ENCODE data around the gene LEFTY2.

The LEFTY2 gene

DNA sequence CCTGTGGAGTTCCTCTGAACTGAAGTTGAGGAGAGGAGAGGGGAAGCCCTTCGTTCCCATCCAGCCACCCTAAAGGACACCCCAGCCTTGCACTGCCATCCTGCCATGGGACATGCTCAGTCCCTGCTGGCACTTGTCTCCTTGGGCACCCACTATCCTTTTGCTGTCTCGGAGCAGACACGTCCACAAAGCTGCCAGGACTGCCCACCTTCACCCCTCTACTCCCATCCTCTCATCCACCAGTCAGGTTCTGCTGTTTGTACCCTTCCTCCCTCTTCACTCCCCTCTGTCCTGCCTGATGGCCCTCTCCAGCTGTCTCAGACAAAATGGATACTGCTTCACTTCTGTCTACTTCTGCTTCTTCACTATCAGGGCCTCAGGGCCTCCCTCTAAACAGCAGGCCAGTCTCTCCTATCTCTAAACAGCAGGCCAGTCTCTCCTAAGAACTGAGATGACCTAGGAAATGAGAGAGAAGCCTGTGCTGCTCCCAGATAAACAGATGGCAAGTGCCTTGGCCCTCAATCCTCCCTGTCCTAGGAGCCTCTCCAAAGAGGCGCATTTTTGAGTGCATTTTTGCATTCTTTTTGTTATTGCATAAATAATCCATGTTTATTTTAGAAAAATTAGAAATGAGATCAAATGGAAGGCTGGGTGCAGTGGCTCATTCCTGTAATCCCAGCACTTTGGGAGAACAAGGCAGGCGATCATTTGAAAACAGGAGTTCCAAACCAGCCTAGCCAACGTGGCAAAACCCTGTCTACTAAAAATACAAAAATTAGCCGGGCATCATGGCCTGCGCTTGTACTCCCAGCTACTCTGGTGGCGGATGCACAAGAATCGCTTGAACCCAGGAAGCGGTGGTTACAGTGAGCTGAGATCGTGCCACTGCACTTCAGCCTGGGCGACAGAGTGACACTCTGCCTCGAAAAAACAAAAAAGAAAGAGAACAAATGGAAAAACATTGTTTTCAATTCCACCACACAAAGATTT lies 12.5 kb downstream of the LEFTY2 start:
- DNase-seq: no peak

DNA sequence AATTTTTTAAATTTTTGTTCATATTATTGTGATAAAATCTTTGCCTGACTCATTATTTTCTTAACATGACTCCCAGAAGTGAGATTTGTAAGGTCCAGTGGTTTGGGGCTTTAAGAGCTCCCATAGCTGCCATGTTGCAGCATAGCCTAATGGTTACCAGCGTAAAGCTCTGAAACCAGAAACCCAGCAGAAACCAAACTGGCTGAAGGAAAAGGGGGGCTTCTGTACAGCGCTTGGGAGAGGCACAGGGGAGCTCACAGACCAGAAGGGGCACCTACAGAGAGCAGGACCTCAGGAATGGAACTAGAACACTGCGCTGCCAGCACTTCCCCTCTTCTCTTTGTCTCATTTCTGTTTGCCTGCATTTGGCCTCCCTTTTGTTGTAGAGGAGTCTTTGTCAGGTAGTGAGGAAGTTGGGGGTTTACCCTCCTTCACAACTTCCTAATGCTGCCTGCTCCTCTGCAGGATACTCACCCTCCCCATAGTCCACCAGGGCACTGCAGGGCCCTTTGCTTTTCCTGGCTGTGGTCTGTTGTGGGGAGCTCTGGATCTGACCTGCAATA lies 14.4 kb downstream of the LEFTY2 start:
- no peak for DNase-seq

DNA sequence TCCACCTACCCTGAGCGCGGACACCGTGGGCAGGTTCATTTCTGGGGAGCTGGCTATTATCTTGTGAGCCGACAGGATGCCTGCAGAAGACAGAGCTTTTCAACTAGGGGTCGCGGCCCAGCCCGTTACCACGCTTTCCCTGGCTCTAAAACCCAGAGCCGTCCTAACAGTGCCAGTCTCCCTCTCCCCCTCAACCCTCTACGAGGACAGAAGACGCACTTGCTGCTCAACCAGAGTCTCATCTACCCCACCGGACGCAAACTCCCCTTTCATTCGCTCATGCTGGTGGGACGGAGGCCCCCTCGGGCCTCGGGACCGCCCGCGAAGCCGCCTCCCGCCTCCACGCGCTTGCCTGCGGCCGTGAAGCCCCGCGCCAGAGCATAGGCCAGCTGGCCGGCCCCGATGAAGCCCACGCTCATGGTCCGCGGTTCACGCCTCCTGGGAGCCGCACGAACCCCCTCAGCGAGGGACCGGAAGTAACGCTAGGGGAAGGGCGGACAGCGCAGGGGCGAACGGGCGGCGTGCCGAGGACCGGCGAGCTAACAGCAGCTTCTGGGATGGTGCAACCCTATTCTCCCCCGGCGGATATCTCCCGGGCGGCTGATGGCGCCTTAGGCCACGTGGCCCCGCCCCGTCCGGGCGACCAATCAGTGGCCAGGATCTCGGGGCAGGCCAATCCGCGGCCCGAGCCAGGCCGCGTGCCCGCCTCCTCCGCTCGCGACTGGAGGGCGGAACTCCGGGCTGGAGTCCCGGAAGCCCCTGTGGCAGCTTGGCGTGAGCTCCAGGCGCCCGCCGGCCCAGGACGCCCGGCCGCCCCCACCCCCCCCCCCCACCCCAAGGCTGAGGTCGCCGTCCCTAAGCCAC lies 17.1 kb downstream of the LEFTY2 start, which contains the start of gene PYCR2:
TSS of gene PYCR2 (minus strand) at position 559 of the 864 bp plus-strand sequence. CDS start at position 419, 140 bp downstream.
- peak; percentile 97 for DNase-seq

DNA sequence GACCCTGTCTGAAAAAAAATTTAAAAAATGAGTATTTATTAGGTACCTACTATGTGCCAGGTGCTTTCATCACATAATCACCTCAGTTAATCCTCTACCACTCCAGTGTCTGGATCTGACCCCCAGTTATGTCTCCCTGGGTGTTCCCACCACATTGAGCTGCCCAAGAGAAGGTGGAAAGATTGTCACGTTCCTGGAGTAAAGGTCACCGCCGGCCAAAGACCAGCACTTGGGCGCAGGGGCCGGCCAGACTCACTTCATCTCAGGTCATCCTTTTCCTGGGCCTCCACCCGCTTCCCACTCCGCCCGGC lies 17.7 kb downstream of the LEFTY2 start:
- no peak for DNase-seq

DNA sequence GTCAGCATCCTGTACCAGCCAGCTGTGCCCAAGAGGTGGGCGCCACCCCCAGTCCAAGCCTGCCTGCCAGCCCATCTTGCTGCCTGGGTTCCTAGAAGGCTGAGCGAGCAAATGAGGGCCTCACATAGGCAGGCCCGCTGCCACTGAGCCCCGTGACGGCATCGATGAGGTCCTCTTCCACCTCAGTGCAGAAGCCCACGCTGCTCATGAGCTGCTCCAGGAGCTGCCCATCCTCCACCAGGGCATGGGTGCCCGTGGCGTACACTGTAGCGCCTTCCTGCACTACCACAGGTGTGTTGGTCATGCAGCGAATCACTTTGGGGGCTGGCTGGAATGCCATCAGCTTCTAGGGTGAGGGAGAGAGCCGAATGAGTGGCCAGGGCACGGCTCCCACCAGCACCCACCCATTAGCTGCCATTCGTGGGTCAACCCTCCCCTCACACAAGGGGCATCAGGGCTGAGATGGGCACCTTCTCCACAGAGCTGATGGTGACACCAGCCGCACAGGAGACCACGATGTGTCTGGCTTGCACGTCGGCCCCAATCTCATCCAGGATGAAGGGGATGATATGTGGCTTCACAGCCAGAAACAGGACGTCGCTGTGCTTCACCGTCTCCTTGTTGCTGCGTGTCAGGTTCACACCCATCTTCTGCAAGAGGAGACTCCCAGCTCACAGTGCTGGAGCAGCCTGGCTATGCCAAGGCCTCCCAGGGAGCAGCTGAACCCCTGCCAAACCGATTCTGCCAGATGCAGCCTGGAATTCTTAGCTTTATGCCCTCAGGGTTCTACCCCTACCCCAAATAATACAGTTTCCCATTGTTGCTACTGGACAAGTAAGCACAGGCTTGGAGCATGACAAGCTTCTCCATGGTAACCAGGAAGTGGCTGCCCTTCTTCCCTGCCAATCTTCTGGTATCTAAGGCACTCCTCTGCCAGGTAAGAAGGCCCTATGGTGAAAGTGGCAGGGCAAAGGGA lies 19.0 kb downstream of the LEFTY2 start:
- DNase-seq: no peak

DNA sequence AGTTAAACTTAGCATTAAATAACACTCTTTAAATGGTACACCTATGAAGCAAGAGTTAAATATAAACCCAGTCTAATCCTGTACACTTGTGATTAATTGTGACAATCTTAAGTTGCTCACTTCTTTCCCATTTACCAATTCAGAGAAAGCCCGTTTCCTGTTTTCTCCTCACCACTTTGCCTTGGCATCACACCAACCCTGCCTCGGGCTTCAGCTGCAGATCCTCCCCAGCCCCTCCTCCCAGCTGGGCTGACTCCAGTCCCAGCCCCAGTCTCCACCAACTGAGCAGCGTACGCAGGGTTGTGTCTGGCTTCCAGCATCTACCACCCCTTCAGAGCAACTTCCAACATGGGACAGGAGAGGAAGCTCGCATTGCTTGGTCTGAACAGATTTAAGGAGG lies 21.1 kb downstream of the LEFTY2 start:
- DNase-seq: peak; percentile 18

DNA sequence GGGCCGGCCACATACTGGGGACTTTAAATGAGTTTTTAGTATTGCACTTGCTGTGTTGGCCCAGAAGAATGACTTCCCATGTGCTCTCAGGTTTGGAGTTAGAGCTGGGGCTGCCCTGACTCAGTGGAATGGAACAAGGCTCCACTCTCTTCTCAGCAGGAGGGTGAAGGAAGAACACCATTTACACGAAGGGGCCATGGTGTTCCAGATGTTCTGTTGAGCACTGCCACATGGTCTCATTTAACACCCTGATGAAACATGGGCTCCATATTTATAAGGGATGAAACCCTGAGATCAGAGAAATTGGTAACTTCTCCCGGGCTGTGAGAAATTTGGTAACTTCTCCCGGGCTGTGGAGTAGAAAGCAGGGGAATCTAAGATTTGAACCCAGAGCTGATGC lies 22.7 kb downstream of the LEFTY2 start:
- DNase-seq: no peak

DNA sequence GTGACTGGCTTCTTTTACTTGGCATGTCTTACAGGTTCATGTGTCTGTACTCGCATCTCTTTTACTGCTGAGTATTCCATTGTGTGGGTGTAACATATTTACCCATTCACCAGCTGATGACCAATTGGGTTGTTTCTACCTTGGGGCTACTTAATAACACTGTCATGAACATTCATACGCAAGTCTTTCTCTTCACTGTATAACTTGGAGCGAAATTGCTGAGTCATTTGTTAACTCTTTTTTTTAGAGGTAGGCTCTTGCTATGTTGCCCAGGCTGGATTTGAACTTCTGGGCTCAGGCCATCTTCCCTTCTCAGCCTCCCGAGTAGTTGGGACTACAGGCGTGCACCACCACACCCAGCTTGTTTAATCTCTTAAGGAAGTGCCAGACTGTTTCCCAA lies 23.5 kb downstream of the LEFTY2 start:
- no peak for DNase-seq

DNA sequence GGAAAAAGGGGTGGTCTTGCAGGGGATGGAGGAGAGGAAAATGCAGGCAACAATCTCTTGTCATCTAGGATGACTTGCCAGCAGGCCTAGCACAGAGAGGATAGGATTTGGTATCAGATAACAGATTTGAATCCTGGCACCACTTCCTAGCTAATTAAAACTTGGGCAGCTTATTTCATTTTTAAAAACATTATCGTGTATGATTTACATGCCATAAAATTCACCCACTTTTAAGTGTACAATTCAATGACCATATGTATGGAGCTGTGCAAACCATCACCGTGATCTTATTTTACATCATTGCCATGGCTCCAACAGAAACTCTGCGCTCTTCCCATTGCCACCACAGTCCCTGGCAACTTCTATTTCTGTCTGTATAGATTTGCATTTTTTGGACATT lies 23.9 kb downstream of the LEFTY2 start:
- no peak for DNase-seq

DNA sequence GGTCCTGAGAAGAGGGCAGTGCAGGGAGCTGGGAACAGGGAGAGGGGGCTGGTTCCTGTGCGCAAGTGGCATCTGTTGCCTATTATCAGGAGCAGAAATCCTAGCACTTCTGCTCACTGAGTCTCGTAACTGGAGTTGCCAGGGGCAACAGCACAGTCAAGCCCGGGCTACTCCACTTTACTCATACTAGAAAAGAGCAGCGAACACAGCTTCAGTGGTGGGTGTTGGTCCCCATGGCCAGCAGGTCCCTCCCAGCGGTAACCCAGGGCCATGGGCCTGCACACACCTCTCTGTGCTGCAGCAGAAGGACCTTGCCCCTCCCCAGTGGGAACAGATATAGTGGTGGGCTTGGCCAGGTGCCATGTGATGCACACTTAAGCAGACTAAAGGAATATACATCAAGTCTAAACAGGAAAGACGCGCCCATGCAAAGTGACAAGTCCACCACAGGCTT lies 25.5 kb downstream of the LEFTY2 start:
- DNase-seq: peak; percentile 21

DNA sequence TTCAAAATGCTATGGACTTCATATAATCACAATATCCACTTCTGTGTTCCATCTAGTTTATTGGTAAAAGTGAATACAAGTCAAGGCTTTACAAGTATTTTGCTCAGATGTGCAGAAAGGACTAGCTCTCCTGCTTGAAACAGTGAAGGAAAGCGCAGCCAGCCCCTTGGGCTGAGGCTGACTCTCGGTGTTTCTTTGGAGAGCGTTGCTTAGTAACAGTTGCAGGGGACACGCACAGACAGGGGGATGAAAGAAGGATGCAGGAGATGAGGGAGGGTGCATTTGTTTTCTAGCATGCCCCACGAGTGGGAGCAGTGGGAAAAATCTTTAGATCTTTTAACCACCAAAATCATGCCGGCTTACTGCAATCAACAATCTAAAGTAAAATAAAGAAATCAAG lies 26.1 kb downstream of the LEFTY2 start:
- no peak for DNase-seq

DNA sequence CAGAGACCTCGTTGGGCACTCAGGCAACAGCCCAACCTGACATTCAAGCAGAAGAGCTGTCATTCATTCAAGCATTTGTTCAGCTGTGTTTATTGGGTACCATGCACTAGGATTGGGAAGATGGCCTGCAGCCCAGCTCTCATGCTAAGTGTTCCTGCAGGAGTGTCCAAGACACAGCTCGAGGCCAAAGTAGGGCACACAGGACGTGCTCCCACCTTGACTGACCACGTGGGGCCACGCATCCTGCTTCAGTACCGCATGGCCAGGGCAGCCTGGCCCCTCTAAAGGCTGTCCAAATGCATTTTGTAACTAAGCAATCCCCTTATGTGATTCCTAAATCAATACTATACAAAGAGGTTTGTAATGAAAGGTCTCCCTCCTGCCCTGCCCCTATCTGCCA lies 26.6 kb downstream of the LEFTY2 start:
- no peak for DNase-seq

DNA sequence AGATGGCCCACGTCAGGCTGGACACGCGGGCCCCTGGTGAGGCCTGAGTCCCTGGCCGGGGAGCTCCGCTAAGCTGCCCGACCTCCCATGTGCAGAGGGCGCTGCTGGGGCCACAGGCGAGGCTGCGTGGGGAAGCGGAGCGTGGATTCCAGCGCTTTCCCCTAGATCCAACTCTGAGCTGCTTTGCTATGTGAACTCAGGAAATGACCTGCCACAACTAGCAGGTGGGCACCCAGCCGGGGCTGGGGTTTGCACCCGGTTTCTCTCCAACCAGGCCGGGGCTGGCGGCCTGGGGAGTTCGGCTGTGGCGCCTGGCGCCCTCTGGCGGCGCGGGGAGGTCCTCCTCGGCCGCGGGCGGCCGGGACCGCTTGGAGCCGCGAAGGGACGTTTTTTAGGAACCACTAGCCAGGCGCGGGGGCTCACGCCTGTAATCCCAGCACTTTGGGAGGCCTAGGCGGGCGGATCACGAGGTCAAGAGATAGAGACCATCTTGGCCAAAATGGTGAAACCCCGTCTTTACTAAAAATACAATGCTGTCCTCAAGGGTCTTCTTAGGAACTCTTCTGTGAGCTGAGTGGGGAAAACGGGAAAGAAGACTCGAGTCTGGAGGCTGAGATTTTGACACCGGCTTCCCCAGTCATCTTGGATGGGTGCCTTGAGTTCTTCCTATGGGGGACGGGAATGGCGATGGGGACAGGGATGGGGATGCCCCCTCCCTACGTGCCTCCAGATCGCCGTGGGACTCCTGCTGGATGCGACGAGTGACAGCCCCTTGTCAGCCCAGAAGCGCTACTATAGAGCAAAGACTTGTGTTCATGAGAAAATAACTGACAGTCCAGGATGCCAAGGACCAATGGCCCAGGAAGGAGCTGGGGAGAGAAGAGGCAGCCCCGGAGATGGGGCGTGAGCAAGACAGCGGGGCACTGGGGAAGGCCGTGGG lies 29.6 kb downstream of the LEFTY2 start:
- DNase-seq: no peak

DNA sequence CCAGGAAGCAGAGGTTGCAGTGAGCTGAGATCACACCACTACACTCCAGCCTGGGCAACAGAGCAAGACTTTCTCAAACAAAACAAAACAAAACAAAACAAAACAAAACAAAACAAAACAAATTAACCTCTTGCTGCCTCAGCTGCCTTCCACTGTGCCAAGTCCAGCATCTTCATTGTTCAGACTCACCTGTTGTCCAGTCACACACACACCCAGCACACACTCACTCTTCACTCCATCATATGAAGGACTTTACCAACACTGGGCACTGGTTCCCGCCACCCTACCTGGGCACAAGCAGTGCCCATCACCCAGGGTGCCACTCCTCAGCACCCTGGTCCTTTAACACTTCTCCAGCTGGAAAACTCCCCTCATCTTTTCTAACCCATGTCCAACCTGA lies 31.5 kb downstream of the LEFTY2 start:
- no peak for DNase-seq

DNA sequence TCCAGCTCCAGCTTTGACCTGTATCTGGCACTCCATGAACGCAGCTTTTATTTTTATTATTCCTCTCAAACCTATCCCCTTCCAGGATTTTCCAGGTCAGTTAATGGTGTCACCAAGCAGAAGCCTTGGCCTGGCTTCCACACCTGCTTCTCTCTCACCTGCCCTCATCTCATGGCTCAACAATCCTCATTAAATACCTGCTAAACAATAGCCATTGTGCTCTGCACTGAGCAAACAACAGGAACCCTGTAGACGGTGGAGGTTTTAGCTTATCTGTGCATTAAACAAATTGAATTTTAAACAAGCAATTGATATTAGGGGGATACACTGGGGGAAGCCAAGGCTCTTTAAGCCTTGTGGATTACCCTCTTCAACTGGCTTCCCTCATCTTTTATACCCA lies 32.2 kb downstream of the LEFTY2 start:
- DNase-seq: no peak

DNA sequence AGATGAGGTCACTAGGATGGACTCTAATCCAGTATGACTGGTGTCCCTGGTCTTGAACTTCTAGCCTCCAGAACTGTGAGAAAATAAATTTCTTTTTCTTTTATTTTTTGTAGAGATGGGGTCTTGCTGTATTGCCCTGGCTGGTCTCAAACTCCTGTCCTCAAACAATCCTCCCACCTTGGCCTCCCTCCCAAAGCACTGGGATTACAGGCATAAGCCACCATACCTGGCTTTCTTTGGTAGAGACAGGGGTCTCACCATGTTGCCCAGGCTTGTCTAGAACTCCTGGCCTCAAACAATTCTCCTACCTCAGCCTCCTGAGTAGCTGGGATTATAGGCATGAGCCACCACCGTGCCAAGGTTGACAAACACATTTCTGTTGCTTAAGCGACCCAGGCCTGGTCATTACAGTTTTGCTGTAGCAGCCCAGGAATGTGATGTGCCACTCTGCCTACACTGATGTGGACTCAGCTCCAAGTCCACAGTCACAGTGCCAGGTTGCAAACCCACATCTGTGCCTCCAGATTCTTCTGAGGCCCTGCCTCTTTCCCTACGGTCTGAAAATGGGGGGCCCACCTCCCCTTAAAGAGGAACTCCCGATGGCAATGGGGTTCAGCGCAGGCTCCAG lies 32.9 kb downstream of the LEFTY2 start:
- DNase-seq: no peak

DNA sequence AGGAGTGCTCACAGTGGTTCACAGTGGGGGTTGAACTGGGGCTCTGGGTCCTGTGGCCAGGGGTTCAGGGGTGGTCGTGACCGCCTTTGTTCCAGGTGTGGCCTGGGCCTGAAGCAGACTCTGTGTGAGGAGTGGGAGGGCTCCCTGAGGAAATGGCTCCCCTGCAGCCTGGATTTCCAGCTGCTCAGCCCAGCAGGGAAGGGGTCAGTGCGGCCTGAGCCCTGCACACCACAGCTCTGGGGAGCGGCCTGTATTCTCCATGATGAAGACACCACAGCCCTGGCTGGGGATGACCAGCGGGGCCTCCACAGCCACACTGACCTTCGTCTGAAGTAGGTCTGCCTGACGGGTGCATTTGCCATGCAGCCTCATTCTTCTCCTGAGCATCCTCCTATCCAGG lies 33.7 kb downstream of the LEFTY2 start:
- no peak for DNase-seq

DNA sequence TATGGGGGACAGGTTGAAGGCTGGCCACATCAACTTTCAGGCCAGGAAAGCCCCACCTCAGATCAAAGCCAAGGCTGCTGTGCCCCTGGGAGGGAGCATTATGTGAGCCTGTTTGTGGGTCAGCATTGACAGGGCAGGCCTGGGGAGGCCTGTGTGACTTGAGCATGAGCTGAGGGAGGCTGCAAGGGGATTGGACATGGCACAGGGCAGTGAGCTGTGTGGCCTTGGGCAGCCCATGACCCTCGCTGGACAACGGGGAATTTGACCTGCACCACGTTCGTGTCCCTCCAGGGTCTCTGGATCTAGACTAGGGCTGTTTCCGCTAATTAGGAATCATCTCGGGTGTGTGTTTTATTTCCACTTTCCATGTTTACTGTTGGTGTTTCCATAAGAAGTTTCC lies 34.6 kb downstream of the LEFTY2 start:
- no peak for DNase-seq

DNA sequence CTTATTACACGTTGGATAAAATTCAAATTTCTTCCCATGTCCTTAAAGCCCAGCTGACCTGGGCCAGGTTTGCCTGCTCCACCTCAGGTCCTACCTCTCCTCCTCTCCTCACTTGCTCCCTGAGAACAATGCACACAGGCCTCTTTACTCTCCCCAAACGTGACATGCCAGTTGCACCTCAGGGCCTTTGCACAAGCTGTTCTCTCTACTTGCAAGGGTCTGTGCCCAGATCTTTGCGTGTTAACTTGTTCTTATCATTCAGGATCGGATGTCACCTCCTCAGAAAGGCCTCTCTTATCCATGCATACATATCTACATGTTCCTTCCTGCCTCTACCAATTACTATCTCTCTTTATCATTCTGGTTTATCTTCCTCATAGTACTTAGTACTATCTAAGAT lies 37.4 kb downstream of the LEFTY2 start:
- DNase-seq: no peak

All from NCI-H1092 (cell line).